ENCODE measurements around the gene RFTN1.

Gene RFTN1

DNA sequence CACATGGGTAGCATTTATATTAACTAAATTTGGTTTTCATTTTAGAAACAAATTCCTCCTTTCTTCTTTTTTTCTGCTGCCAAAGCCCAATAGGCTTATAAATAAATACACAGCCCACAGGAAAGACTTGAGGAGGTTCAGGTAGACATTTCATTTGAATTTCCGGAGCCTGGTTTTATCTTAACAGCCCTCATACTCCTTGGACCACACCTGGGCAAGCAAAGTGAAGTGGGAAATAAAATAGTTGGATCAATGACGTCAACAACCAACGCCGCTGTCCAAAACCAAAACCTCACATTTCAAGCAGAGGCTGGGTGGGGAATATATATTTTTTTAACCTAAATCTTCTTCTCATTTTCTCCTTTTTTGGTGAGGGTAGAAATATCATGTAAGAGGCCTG, 53.2 kb downstream of the RFTN1 start:
- no peak overlapping the region for H3K4me3 ChIP-seq (ENCODE audit: control insufficient read depth in 1 of 7, extremely low read depth in 1 of 7, insufficient read depth in 4 of 7, low read depth in 2 of 7, low read length in 6 of 7)
- H3K9me3 ChIP-seq (ENCODE audit: control extremely low read depth in 1 of 5, control insufficient read depth in 4 of 5, insufficient read depth in 2 of 5, low read depth in 1 of 5, low read length in 4 of 5): peaks cover 0 to 6% (median 3%) of the 10 kb centered on the region in 5 experiments
- no peak for DNase-seq
- ChIA-PET CTCF (interaction anchor here (1.9 kb wide), 1 partner anchor 52 kb away, joined by 6 read pairs; no protein-coding TSS in a partner anchor), POLR2A (no interaction called here)
- H3K36me3 ChIP-seq (ENCODE audit: control insufficient read depth in 4 of 4, insufficient read depth in 4 of 4, low read length in 3 of 4): peaks cover 2 to 12% (median 4%) of the 10 kb centered on the region in 4 experiments
- no peaks in the 10 kb centered on the region for H3K27me3 ChIP-seq (replicated peaks in 2 of 5; ENCODE audit: control insufficient read depth in 4 of 5, insufficient read depth in 5 of 5, low read length in 4 of 5)
- H3K27ac ChIP-seq (ENCODE audit: insufficient read depth in 1 of 2, low read depth in 1 of 2, low read length in 2 of 2, poor library complexity in 1 of 2, severe bottlenecking in 2 of 2): no peak overlapping the region
- no CpG with 5 or more reads among the region's 4 CpGs for WGBS (ENCODE audit: insufficient coverage)
- H3K4me1 ChIP-seq (ENCODE audit: control extremely low read depth in 1 of 4, control insufficient read depth in 4 of 4, insufficient read depth in 4 of 4, low read length in 3 of 4): peaks cover 0 to 24% (median 2%) of the 10 kb centered on the region in 4 experiments

DNA sequence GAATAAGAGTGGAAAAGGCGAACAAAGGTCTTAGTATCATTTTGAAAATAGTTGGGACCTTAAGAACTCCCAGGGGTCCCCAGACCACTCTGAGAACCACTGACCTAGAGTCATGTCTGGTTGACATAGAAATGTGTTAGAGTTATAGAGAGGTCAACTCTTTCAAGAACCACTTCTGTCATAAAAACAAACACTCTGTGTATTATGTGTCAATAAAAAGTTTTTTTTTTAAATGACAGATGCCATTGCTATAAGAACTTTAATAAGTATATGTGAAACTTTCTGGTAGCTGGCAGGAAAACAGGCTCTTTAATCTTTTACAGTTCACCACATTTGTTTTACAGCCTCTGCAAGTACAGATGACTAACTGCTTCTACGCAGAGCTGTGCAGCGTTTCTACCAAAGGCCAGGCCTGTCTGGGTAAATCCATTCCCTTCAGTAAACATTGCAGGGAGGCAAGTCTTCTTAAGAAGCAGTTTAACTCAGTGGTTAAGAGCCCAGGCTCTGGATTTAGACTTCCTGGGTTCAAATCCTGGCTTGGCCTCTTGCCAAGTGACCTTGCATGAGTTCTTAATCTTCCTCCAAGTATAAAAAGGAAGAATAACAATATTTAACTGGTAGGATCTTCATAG, 56.6 kb downstream of the RFTN1 start:
- peaks cover 0 to 6% (median 3%) of the 10 kb centered on the region in 5 experiments for H3K9me3 ChIP-seq (ENCODE audit: control extremely low read depth in 1 of 5, control insufficient read depth in 4 of 5, insufficient read depth in 2 of 5, low read depth in 1 of 5, low read length in 4 of 5)
- no peak for DNase-seq
- no peak overlapping the region for H3K4me3 ChIP-seq (ENCODE audit: control insufficient read depth in 1 of 7, extremely low read depth in 1 of 7, insufficient read depth in 4 of 7, low read depth in 2 of 7, low read length in 6 of 7)
- H3K36me3 ChIP-seq (ENCODE audit: control insufficient read depth in 4 of 4, insufficient read depth in 4 of 4, low read length in 3 of 4): peaks cover 0 to 17% (median 3%) of the 10 kb centered on the region in 4 experiments
- no peaks in the 10 kb centered on the region for H3K27me3 ChIP-seq (replicated peaks in 2 of 5; ENCODE audit: control insufficient read depth in 4 of 5, insufficient read depth in 5 of 5, low read length in 4 of 5)
- ChIA-PET CTCF (no interaction called here), POLR2A (no interaction called here)
- WGBS (ENCODE audit: insufficient coverage): 81% methylated on average over 2 of the region's 3 CpGs
- H3K4me1 ChIP-seq (ENCODE audit: control extremely low read depth in 1 of 4, control insufficient read depth in 4 of 4, insufficient read depth in 4 of 4, low read length in 3 of 4): peaks cover 0 to 12% (median under 1%) of the 10 kb centered on the region in 4 experiments
- H3K27ac ChIP-seq (ENCODE audit: insufficient read depth in 1 of 2, low read depth in 1 of 2, low read length in 2 of 2, poor library complexity in 1 of 2, severe bottlenecking in 2 of 2): no peak overlapping the region

DNA sequence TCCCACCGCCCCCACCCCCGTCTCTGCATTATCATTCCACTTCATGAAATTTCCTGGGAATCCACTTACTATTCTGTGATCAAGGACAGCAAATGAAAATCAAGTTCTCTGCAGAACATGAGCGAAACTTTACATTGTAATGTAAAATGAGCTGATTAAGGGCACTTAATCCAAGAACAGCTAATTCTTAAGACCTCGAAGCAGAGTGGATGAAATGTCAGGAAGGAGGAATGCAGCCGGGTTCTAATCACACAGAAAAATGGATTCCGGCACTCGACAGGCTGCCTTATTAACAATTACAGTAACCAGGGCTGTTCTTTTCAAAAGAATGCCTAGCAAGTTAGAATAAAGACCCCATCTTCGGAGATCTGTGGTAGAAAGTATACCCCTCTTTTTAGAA, 57.5 kb downstream of the RFTN1 start:
- Histone ChIP-seq H3K4me3 (ENCODE audit: control insufficient read depth in 1 of 7, extremely low read depth in 1 of 7, insufficient read depth in 4 of 7, low read depth in 2 of 7, low read length in 6 of 7) (no peak overlapping the region), H3K36me3 (ENCODE audit: control insufficient read depth in 4 of 4, insufficient read depth in 4 of 4, low read length in 3 of 4) (peaks cover 0 to 17% (median 3%) of the 10 kb centered on the region in 4 experiments), H3K9me3 (ENCODE audit: control extremely low read depth in 1 of 5, control insufficient read depth in 4 of 5, insufficient read depth in 2 of 5, low read depth in 1 of 5, low read length in 4 of 5) (peaks cover 0 to 6% (median 3%) of the 10 kb centered on the region in 5 experiments), H3K27me3 (replicated peaks in 2 of 5; ENCODE audit: control insufficient read depth in 4 of 5, insufficient read depth in 5 of 5, low read length in 4 of 5) (no peaks in the 10 kb centered on the region), H3K4me1 (ENCODE audit: control extremely low read depth in 1 of 4, control insufficient read depth in 4 of 4, insufficient read depth in 4 of 4, low read length in 3 of 4) (peaks cover 0 to 16% (median 2%) of the 10 kb centered on the region in 4 experiments), H3K27ac (ENCODE audit: insufficient read depth in 1 of 2, low read depth in 1 of 2, low read length in 2 of 2, poor library complexity in 1 of 2, severe bottlenecking in 2 of 2) (no peak overlapping the region)
- ChIA-PET POLR2A (no interaction called here), CTCF (no interaction called here)
- WGBS (ENCODE audit: insufficient coverage): 100% methylated on average over 1 of the region's 8 CpGs
- DNase-seq: no peak

DNA sequence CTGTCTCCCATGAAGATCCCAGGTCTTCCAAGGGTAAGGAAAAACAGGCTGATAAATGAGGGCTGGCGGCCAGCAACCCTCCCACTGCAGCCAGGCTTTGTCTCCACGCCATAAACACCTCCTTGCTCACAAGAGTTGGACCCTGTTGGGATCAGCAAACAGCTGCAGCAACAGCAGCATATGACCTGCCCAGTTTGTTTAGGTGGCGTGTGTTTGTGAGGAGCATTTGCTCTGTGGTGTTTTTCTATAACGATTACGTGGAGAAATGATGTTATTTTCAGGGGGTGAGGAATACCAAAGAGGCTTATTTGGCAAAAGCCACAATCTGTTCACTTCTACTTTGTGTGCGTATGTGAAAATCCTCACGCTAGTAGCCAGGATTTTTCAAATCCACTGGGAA, 58.5 kb downstream of the RFTN1 start:
- H3K27me3 ChIP-seq (replicated peaks in 2 of 5; ENCODE audit: control insufficient read depth in 4 of 5, insufficient read depth in 5 of 5, low read length in 4 of 5): no peaks in the 10 kb centered on the region
- peaks cover 0 to 17% (median 3%) of the 10 kb centered on the region in 4 experiments for H3K36me3 ChIP-seq (ENCODE audit: control insufficient read depth in 4 of 4, insufficient read depth in 4 of 4, low read length in 3 of 4)
- CTCF ChIA-PET: no interaction called here
- H3K27ac ChIP-seq (ENCODE audit: insufficient read depth in 1 of 2, low read depth in 1 of 2, low read length in 2 of 2, poor library complexity in 1 of 2, severe bottlenecking in 2 of 2): no peak overlapping the region
- peaks cover 0 to 6% (median 3%) of the 10 kb centered on the region in 5 experiments for H3K9me3 ChIP-seq (ENCODE audit: control extremely low read depth in 1 of 5, control insufficient read depth in 4 of 5, insufficient read depth in 2 of 5, low read depth in 1 of 5, low read length in 4 of 5)
- POLR2A ChIA-PET: no interaction called here
- no peak overlapping the region for H3K4me3 ChIP-seq (ENCODE audit: control insufficient read depth in 1 of 7, extremely low read depth in 1 of 7, insufficient read depth in 4 of 7, low read depth in 2 of 7, low read length in 6 of 7)
- H3K4me1 ChIP-seq (ENCODE audit: control extremely low read depth in 1 of 4, control insufficient read depth in 4 of 4, insufficient read depth in 4 of 4, low read length in 3 of 4): peaks cover 0 to 24% (median 7%) of the 10 kb centered on the region in 4 experiments
- DNase-seq: no peak
- WGBS (ENCODE audit: insufficient coverage): 94% methylated on average over 7 of the region's 7 CpGs

DNA sequence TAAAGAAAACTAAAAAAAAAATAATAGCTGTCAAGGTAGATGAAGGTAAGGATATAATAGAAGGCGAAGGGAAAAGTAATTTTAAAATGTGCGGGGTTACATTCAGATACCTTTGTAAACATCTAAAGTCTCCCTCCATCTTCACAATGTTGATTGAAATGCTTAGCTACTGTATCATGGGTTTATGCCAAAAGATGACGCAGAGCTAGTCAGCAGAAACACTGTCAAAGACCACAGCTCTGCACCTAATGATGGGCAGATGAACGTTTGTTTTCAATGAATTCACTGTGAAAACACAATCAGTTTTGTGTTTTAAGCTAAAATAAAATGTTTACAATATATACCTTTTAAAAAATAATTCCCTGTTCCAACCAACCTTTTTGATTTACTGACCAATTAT, 61.2 kb downstream of the RFTN1 start:
- CTCF ChIA-PET: interaction anchor here (0.8 to 1.5 kb wide), 2 partner anchors 10 to 64 kb away, joined by 3 to 5 read pairs; no protein-coding TSS in a partner anchor
- no peaks in the 10 kb centered on the region for H3K27me3 ChIP-seq (replicated peaks in 2 of 5; ENCODE audit: control insufficient read depth in 4 of 5, insufficient read depth in 5 of 5, low read length in 4 of 5)
- peaks cover 0 to 15% (median 0%) of the 10 kb centered on the region in 4 experiments for H3K36me3 ChIP-seq (ENCODE audit: control insufficient read depth in 4 of 4, insufficient read depth in 4 of 4, low read length in 3 of 4)
- H3K9me3 ChIP-seq (ENCODE audit: control extremely low read depth in 1 of 5, control insufficient read depth in 4 of 5, insufficient read depth in 2 of 5, low read depth in 1 of 5, low read length in 4 of 5): no peaks in the 10 kb centered on the region
- H3K4me3 ChIP-seq (ENCODE audit: control insufficient read depth in 1 of 7, extremely low read depth in 1 of 7, insufficient read depth in 4 of 7, low read depth in 2 of 7, low read length in 6 of 7): peak overlapping the region in 1 of 7 experiments; percentile 24
- WGBS (ENCODE audit: insufficient coverage): no CpG with 5 or more reads among the region's 4 CpGs
- no peak overlapping the region for H3K27ac ChIP-seq (ENCODE audit: insufficient read depth in 1 of 2, low read depth in 1 of 2, low read length in 2 of 2, poor library complexity in 1 of 2, severe bottlenecking in 2 of 2)
- H3K4me1 ChIP-seq (ENCODE audit: control extremely low read depth in 1 of 4, control insufficient read depth in 4 of 4, insufficient read depth in 4 of 4, low read length in 3 of 4): peaks cover 0 to 37% (median 10%) of the 10 kb centered on the region in 4 experiments
- POLR2A ChIA-PET: no interaction called here
- peak; percentile 59 to 90 (median 89) for DNase-seq

DNA sequence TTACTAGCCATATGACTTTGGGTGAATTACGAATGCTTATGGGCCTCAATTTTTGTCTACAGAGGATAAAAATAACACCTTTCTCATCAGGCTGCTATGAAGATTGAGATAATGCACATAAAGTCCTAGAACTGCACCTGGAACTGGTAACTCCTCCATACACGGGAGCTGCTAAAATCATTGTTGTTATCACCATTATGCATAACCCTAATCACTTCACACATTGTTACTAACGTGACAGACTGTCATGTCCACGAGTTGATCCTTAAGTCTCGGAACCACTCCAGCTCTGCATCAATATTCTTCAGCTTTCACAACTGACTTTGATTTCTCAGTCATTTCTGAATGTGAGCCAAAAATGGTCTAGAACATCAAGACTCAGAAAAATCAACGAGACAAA, 64.1 kb downstream of the RFTN1 start:
- 64% methylated on average over 5 of the region's 6 CpGs for WGBS (ENCODE audit: insufficient coverage)
- Histone ChIP-seq H3K36me3 (ENCODE audit: control insufficient read depth in 4 of 4, insufficient read depth in 4 of 4, low read length in 3 of 4) (peaks cover 0 to 16% (median 1%) of the 10 kb centered on the region in 4 experiments), H3K4me1 (ENCODE audit: control extremely low read depth in 1 of 4, control insufficient read depth in 4 of 4, insufficient read depth in 4 of 4, low read length in 3 of 4) (peaks cover 0 to 34% (median 10%) of the 10 kb centered on the region in 4 experiments), H3K27me3 (replicated peaks in 2 of 5; ENCODE audit: control insufficient read depth in 4 of 5, insufficient read depth in 5 of 5, low read length in 4 of 5) (no peaks in the 10 kb centered on the region), H3K9me3 (ENCODE audit: control extremely low read depth in 1 of 5, control insufficient read depth in 4 of 5, insufficient read depth in 2 of 5, low read depth in 1 of 5, low read length in 4 of 5) (no peaks in the 10 kb centered on the region), H3K27ac (ENCODE audit: insufficient read depth in 1 of 2, low read depth in 1 of 2, low read length in 2 of 2, poor library complexity in 1 of 2, severe bottlenecking in 2 of 2) (no peak overlapping the region), H3K4me3 (ENCODE audit: control insufficient read depth in 1 of 7, extremely low read depth in 1 of 7, insufficient read depth in 4 of 7, low read depth in 2 of 7, low read length in 6 of 7) (no peak overlapping the region)
- no peak for DNase-seq
- ChIA-PET POLR2A (no interaction called here), CTCF (interaction anchor here (0.7 to 1.3 kb wide), 3 partner anchors 33 to 101 kb away, joined by 3 to 4 read pairs (median 3); no protein-coding TSS in a partner anchor)

DNA sequence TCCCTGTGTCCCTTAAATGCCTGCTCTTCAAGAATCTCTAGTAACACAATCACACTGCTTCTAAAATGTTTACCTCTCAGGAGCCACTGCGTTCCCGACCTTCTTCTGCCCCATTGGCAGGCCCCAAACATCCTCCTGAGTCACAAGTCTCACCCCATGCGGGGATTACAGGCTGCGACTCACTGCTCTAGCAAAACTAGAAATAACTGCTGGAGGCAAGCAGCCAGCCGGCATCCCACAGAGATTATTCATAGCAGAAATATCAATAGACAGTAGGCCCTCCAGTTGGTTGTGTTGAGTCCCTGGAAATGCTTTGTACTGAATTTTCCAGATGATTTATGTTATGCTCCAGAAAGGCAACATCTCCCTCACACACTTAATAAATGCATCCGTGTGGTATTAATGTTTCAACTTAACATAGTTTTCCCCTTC, 64.8 kb downstream of the RFTN1 start:
- Histone ChIP-seq H3K27me3 (replicated peaks in 2 of 5; ENCODE audit: control insufficient read depth in 4 of 5, insufficient read depth in 5 of 5, low read length in 4 of 5) (no peaks in the 10 kb centered on the region), H3K27ac (ENCODE audit: insufficient read depth in 1 of 2, low read depth in 1 of 2, low read length in 2 of 2, poor library complexity in 1 of 2, severe bottlenecking in 2 of 2) (no peak overlapping the region), H3K9me3 (ENCODE audit: control extremely low read depth in 1 of 5, control insufficient read depth in 4 of 5, insufficient read depth in 2 of 5, low read depth in 1 of 5, low read length in 4 of 5) (no peaks in the 10 kb centered on the region), H3K4me3 (ENCODE audit: control insufficient read depth in 1 of 7, extremely low read depth in 1 of 7, insufficient read depth in 4 of 7, low read depth in 2 of 7, low read length in 6 of 7) (no peak overlapping the region), H3K4me1 (ENCODE audit: control extremely low read depth in 1 of 4, control insufficient read depth in 4 of 4, insufficient read depth in 4 of 4, low read length in 3 of 4) (peaks cover 0 to 34% (median 10%) of the 10 kb centered on the region in 4 experiments), H3K36me3 (ENCODE audit: control insufficient read depth in 4 of 4, insufficient read depth in 4 of 4, low read length in 3 of 4) (peaks cover 0 to 15% (median 1%) of the 10 kb centered on the region in 4 experiments)
- peak in 2 of 3 donors; percentile 36 to 63 for DNase-seq
- ChIA-PET POLR2A (no interaction called here), CTCF (interaction anchor here (0.6 kb wide), 3 partner anchors 44 to 160 kb away, joined by 3 read pairs; no protein-coding TSS in a partner anchor)
- WGBS (ENCODE audit: insufficient coverage): 50% methylated on average over 3 of the region's 6 CpGs
